Keratinocyte (primary cell): ENCODE results near the gene APC. TPM values are rescaled to one million over a fixed set of nuclear protein-coding genes. Genes with fewer than 3 reads are reported as not detected.

Experiments
- DNase-seq: peaks from one replicate; pipeline ENCODE4 v3.0.0-alpha.2; 2011; ENCODE audit warnings: low read depth, missing footprints, low spot score
- FAIRE-seq: peaks from 2 replicates; lab custom pipeline; 2011; peaks lifted over from hg19 to GRCh38; lab: Jason Lieb, UNC
- H2AFZ ChIP-seq: 2 replicates; pipeline ENCODE4 v1.6.0; 2012; ENCODE audit warnings: low read length, control low read depth, inconsistent platforms; ENCODE audit not compliant: control insufficient read depth
- H3K27ac ChIP-seq: 2 replicates; pipeline ENCODE4 v1.5.1; 2011; ENCODE audit warnings: low read length; ENCODE audit not compliant: control insufficient read depth, insufficient read depth
- H3K27me3 ChIP-seq: 3 replicates; pipeline ENCODE4 v1.6.0; 2011; ENCODE audit warnings: low read length; ENCODE audit not compliant: control insufficient read depth, insufficient read depth; ENCODE audit errors: extremely low read depth
- H3K36me3 ChIP-seq, 2 experiments: 2 replicates in 1 of 2; 3 replicates in 1 of 2; pipeline ENCODE4 v1.5.1; 2011; ENCODE audit warnings: low read length in 2 of 2, mild to moderate bottlenecking in 1 of 2; ENCODE audit not compliant: control insufficient read depth in 2 of 2, insufficient read depth in 2 of 2; ENCODE audit errors: extremely low read depth in 1 of 2
- H3K4me1 ChIP-seq: 3 replicates; pipeline ENCODE4 v1.5.1; 2011; ENCODE audit warnings: low read length; ENCODE audit not compliant: control insufficient read depth, insufficient read depth; ENCODE audit errors: extremely low read depth
- H3K4me2 ChIP-seq: 3 replicates; pipeline ENCODE4 v1.6.0; 2011; ENCODE audit warnings: low read depth, low read length; ENCODE audit not compliant: control insufficient read depth, insufficient read depth; ENCODE audit errors: extremely low read depth
- H3K4me3 ChIP-seq, 3 experiments: fragments of 200-600 bp in 1 of 3; sonication (generic) in 1 of 3; 2 replicates in 2 of 3; 3 replicates in 1 of 3; pipeline ENCODE4 v1.5.1; 2011 to 2016; ENCODE audit warnings: low read length in 3 of 3, mild to moderate bottlenecking in 3 of 3, control low read depth in 2 of 3, inconsistent platforms in 1 of 3, low read depth in 1 of 3, mixed read lengths in 1 of 3, mixed run types in 1 of 3, moderate library complexity in 1 of 3; ENCODE audit not compliant: control insufficient read depth in 2 of 3, insufficient read depth in 2 of 3; ENCODE audit errors: extremely low read depth in 1 of 3
- H3K79me2 ChIP-seq: 2 replicates; pipeline ENCODE4 v1.6.0; 2012; ENCODE audit warnings: low read length; ENCODE audit not compliant: control insufficient read depth, insufficient read depth
- H3K9ac ChIP-seq: 3 replicates; pipeline ENCODE4 v1.6.0; 2011; ENCODE audit warnings: low read length; ENCODE audit not compliant: control insufficient read depth, insufficient read depth; ENCODE audit errors: extremely low read depth
- H3K9me1 ChIP-seq: 3 replicates; pipeline ENCODE4 v1.6.0; 2011; ENCODE audit warnings: low read length; ENCODE audit not compliant: control insufficient read depth, insufficient read depth; ENCODE audit errors: extremely low read depth
- H3K9me3 ChIP-seq: 2 replicates; pipeline ENCODE4 v1.5.1; 2012; ENCODE audit warnings: low read depth, low read length; ENCODE audit not compliant: control insufficient read depth
- H4K20me1 ChIP-seq: 3 replicates; pipeline ENCODE4 v1.6.0; 2011; ENCODE audit warnings: low read length; ENCODE audit not compliant: control insufficient read depth, insufficient read depth; ENCODE audit errors: extremely low read depth
- EZH2 ChIP-seq: IDR thresholded peaks from one replicate; pipeline ENCODE4 v1.6.1; 2012; ENCODE audit warnings: inconsistent platforms, mild to moderate bottlenecking, low read length, moderate library complexity
- dilution Hi-C: fragments of 300-500 bp; cut with MboI; formaldehyde crosslinking; loops from one replicate; pipeline ENCODE4 v1.7.0; 2020; ENCODE audit warnings: low sequenced_read_pairs; ENCODE audit not compliant: extremely low pct_ligation_motif_present
- polyA plus RNA-seq, 5 experiments: library from polyadenylated mRNA; depleted of rRNA in 3 of 5; stranded (reverse) in 3 of 5; stranded (forward) in 1 of 5; unstranded in 1 of 5; fragments of >200 nt; gene quantifications; 1 replicate in 1 of 5; 2 replicates in 3 of 5; 3 replicates in 1 of 5; pipeline versions ENCODE4 v1.2.1 to v1.2.3, GENCODE V29; 2011 to 2012; ENCODE audit warnings: missing spikeins in 2 of 5, low read depth in 1 of 5, low replicate concordance in 1 of 5
- TF ChIP-seq, protein P1 (sequence below), 3 experiments: IDR thresholded peaks in 1 of 3; conservative IDR thresholded peaks in 1 of 3; optimal IDR thresholded peaks in 1 of 3; 2 replicates in 2 of 3; 3 replicates in 1 of 3; pipeline versions ENCODE3 to v1.5.1; 2011; ENCODE audit warnings: low read length in 3 of 3, mild to moderate bottlenecking in 3 of 3, moderate library complexity in 2 of 3, control low read depth in 1 of 3, inconsistent platforms in 1 of 3; ENCODE audit not compliant: insufficient read depth in 2 of 3; ENCODE audit errors: extremely low read depth in 1 of 3

Gene APC
- polyA plus RNA-seq, 1 donor (not counting 4 experiments of a cell fraction or from before 2014, with no cell fraction given), result 16.5 TPM

DNA sequence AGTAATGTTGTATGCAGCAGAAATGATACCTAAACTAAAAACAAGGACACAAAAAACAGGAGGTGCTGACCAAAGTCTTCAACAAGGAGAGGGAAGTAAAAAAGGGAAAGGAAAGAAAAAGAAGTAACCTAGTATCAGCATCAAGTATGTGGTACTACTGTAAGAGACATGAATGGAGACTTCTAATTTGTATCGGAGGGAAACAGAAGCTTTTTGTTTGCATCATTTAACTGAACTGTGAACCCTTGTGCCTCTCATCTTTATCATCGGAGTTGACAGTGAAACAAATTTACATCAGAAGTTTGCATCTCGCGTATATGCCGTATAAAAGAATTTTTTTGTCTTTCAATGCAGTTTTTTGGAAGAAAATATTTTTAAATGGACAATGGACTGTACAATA lies 129.7 kb downstream of the APC start:
- FAIRE-seq (no peak), DNase-seq (no peak)
- no peak overlapping the region for H3K4me2 ChIP-seq
- no peak overlapping the region for H3K27ac ChIP-seq
- TF ChIP-seq, protein P1, sequence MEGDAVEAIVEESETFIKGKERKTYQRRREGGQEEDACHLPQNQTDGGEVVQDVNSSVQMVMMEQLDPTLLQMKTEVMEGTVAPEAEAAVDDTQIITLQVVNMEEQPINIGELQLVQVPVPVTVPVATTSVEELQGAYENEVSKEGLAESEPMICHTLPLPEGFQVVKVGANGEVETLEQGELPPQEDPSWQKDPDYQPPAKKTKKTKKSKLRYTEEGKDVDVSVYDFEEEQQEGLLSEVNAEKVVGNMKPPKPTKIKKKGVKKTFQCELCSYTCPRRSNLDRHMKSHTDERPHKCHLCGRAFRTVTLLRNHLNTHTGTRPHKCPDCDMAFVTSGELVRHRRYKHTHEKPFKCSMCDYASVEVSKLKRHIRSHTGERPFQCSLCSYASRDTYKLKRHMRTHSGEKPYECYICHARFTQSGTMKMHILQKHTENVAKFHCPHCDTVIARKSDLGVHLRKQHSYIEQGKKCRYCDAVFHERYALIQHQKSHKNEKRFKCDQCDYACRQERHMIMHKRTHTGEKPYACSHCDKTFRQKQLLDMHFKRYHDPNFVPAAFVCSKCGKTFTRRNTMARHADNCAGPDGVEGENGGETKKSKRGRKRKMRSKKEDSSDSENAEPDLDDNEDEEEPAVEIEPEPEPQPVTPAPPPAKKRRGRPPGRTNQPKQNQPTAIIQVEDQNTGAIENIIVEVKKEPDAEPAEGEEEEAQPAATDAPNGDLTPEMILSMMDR (optimal IDR thresholded peaks at IDR 0.05 in 1 of 3, IDR thresholded peaks at IDR 0.05 in 1 of 3, conservative IDR thresholded peaks at IDR 0.05 in 1 of 3; ENCODE audit: extremely low read depth in 1 of 3, insufficient read depth in 2 of 3, low read length in 3 of 3), result no peak
- TF ChIP-seq EZH2, result no peak
- no peaks in the 10 kb centered on the region for H3K9me1 ChIP-seq
- peaks cover 30% of the 10 kb centered on the region for H3K79me2 ChIP-seq
- no peak overlapping the region for H3K9ac ChIP-seq
- H4K20me1 ChIP-seq, result no peaks in the 10 kb centered on the region
- no peaks in the 10 kb centered on the region for H3K9me3 ChIP-seq
- dilution Hi-C loops, result no loop called here
- H2AFZ ChIP-seq, result no peak overlapping the region
- peaks cover 13 to 19% of the 10 kb centered on the region in 2 experiments for H3K36me3 ChIP-seq
- no peaks in the 10 kb centered on the region for H3K27me3 ChIP-seq
- H3K4me1 ChIP-seq, result peaks cover 12% of the 10 kb centered on the region
- no peak overlapping the region for H3K4me3 ChIP-seq

DNA sequence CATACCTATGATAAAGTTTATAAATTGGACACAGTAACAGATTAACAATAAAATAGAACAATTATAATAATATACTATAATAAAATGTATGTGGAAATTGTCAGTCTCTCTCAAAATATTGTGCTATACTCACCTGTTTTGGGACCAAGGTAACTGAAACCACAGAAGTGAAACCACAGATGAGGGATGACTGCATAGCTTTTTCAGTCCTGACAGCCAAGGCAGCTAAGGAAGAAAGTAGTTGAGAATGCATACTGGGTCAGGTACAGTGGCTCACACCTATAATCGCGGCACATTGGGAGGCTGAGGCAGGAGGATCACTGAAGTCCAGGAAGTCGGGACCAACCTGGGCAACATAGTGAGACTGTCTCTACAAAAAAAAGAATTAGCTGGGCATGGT lies 132.3 kb downstream of the APC start:
- H3K36me3 ChIP-seq, result peaks cover 3 to 11% of the 10 kb centered on the region in 2 experiments
- no peak for DNase-seq
- TF ChIP-seq, protein P1 (optimal IDR thresholded peaks at IDR 0.05 in 1 of 3, IDR thresholded peaks at IDR 0.05 in 1 of 3, conservative IDR thresholded peaks at IDR 0.05 in 1 of 3; ENCODE audit: extremely low read depth in 1 of 3, insufficient read depth in 2 of 3, low read length in 3 of 3), result no peak
- no peak for TF ChIP-seq EZH2
- H3K4me3 ChIP-seq, result no peak overlapping the region
- dilution Hi-C loops, result no loop called here
- FAIRE-seq, result no peak
- H3K9ac ChIP-seq, result no peak overlapping the region
- H3K27me3 ChIP-seq, result no peaks in the 10 kb centered on the region
- no peak overlapping the region for H3K4me2 ChIP-seq
- no peaks in the 10 kb centered on the region for H3K4me1 ChIP-seq
- no peaks in the 10 kb centered on the region for H3K9me1 ChIP-seq
- no peaks in the 10 kb centered on the region for H4K20me1 ChIP-seq
- H2AFZ ChIP-seq, result no peak overlapping the region
- H3K9me3 ChIP-seq, result no peaks in the 10 kb centered on the region
- no peak overlapping the region for H3K27ac ChIP-seq
- H3K79me2 ChIP-seq, result peaks cover 7% of the 10 kb centered on the region
